Ascending aorta (tissue), 2 donors: ENCODE measurements around the gene ITGB7. TPM values are rescaled to one million over a fixed set of nuclear protein-coding genes. Genes with fewer than 3 reads are reported as not detected.
"Not testable (repeated sequence)": the region's sequence is repeated elsewhere in the genome, so short reads cannot be mapped to it uniquely, and the experiment has no call there.

Source experiments
- DNase-seq, 2 donors: peaks; one replicate each; pipeline ENCODE4 v3.0.0-alpha.2; 2019; ENCODE audit warnings: low spot score in 2 of 2
- H3K27ac ChIP-seq, 2 donors: fragments of 200-600 bp; sonication (generic); one replicate each; pipeline ENCODE4 v1.5.1; 2016 to 2017; ENCODE audit warnings: mild to moderate bottlenecking in 1 of 2
- H3K27me3 ChIP-seq: fragments of 200-600 bp; sonication (generic); one replicate; pipeline ENCODE4 v1.5.1; 2017
- H3K36me3 ChIP-seq, 2 donors: fragments of 200-600 bp; sonication (generic); one replicate each; pipeline ENCODE4 v1.5.1; 2016
- H3K4me1 ChIP-seq, 2 donors: fragments of 200-600 bp; sonication (generic); one replicate each; pipeline ENCODE4 v1.5.1; 2016 to 2017; ENCODE audit warnings: mild to moderate bottlenecking in 1 of 2
- H3K4me3 ChIP-seq, 2 donors: fragments of 200-600 bp; sonication (generic); one replicate each; pipeline ENCODE4 v1.5.1; 2016 to 2017; ENCODE audit warnings: mild to moderate bottlenecking in 1 of 2
- H3K9me3 ChIP-seq, 2 donors: fragments of 200-600 bp; sonication (generic); one replicate each; pipeline ENCODE4 v1.5.1; 2016
- intact Hi-C: fragments of 100-400 bp; cut with DNase I; formaldehyde crosslinking; loops from one replicate; pipeline ENCODE4 v1.15.1; 2023
- total RNA-seq: library from RNA; depleted of rRNA; stranded (reverse); fragments of >200 nt; gene quantifications from one replicate; pipeline ENCODE4 v1.1.0, GENCODE V29; 2016
- TF ChIP-seq, protein P1 (sequence below), 3 experiments: fragments of 200-600 bp in 2 of 3; fragments of 450-650 bp in 1 of 3; sonication (generic) in 2 of 3; IDR thresholded peaks; one replicate each; pipeline ENCODE4 v1.5.1; 2016 to 2019; ENCODE audit warnings: antibody characterized with exemption in 3 of 3, mild to moderate bottlenecking in 1 of 3, moderate library complexity in 1 of 3

Gene ITGB7
- total RNA-seq, 1 donor from 2014 or later: 1.6 TPM

DNA sequence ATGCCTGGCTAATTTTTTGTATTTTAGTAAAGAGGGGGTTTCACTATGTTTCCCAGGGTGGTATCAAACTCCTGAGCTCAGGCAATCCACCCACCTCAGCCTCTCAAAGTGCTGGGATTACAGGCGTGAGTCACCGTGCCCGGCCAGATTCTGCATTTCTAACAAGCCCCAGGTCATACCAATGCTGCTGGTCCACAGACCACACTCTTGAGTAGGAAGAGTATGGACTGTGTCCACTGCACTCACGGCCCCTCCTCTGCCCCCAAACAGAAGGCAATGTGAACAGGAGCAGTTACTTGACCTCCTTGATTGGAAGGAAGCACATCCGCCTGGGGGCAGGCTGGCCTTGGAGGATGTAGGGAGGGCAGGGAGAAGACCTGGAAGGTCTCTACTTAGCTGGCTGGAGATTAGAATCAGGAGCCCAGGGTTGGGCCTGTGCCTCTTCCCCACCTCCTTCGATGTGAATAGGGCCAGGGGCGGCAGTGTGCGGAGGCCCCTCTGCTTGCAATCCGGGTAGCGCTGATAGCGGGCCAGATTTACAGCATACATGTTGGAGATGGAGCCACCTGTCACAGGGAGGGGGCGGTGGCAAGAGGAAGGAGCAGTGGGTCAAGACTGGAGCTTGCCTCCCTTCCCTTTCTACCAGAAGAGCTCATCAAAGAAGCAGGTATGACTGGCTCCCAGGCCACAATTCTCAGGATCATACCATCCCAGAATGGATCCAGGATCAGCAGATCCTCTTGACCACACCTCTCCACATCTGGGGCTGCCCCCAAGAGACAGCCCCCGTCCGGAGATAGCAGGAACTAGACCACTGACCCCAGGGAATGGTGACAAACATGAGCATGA, 36.0 kb downstream of the ITGB7 start:
- H3K36me3 ChIP-seq: peaks cover 22 to 27% of the 10 kb centered on the region in 2 donors

DNA sequence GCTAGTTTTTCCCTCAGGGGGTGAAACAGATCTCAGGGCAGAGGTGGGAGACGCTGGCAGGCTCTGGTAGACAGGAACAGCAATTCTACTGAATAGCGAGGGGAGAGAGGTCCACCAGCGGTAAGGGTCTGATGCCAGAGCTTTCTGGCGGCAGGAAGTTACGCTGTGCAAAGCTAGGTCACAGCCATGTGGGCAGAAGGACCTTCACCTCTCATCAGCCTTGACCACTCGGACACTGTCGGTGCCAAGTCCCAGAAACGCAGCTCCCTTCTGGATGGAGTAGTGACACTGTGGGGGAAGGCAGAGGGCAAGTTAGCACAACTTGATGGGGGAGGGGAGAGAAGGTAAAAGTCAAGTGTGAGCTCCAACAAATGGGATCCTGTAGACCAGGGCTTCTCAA, 36.8 kb downstream of the ITGB7 start:
- Histone ChIP-seq H3K36me3 (peaks cover 22 to 27% of the 10 kb centered on the region in 2 donors), H3K4me3 (no peak overlapping the region), H3K4me1 (no peaks in the 10 kb centered on the region), H3K27ac (no peak overlapping the region), H3K9me3 (no peaks in the 10 kb centered on the region), H3K27me3 (no peaks in the 10 kb centered on the region)
- TF ChIP-seq, protein P1, sequence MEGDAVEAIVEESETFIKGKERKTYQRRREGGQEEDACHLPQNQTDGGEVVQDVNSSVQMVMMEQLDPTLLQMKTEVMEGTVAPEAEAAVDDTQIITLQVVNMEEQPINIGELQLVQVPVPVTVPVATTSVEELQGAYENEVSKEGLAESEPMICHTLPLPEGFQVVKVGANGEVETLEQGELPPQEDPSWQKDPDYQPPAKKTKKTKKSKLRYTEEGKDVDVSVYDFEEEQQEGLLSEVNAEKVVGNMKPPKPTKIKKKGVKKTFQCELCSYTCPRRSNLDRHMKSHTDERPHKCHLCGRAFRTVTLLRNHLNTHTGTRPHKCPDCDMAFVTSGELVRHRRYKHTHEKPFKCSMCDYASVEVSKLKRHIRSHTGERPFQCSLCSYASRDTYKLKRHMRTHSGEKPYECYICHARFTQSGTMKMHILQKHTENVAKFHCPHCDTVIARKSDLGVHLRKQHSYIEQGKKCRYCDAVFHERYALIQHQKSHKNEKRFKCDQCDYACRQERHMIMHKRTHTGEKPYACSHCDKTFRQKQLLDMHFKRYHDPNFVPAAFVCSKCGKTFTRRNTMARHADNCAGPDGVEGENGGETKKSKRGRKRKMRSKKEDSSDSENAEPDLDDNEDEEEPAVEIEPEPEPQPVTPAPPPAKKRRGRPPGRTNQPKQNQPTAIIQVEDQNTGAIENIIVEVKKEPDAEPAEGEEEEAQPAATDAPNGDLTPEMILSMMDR (IDR thresholded peaks at IDR 0.05): no peak
- DNase-seq: peak in 1 of 2 donors; percentile 31
- intact Hi-C loops: no loop called here

More for the DNA sequence above, 36.0 kb downstream of the ITGB7 start:
- TF ChIP-seq, protein P1 (IDR thresholded peaks at IDR 0.05): no peak
- Histone ChIP-seq H3K4me3 (no peak overlapping the region), H3K9me3 (no peaks in the 10 kb centered on the region), H3K27ac (no peak overlapping the region), H3K4me1 (no peaks in the 10 kb centered on the region), H3K27me3 (no peaks in the 10 kb centered on the region)
- intact Hi-C loops: no loop called here
- peak in 1 of 2 donors; percentile 49 for DNase-seq

DNA sequence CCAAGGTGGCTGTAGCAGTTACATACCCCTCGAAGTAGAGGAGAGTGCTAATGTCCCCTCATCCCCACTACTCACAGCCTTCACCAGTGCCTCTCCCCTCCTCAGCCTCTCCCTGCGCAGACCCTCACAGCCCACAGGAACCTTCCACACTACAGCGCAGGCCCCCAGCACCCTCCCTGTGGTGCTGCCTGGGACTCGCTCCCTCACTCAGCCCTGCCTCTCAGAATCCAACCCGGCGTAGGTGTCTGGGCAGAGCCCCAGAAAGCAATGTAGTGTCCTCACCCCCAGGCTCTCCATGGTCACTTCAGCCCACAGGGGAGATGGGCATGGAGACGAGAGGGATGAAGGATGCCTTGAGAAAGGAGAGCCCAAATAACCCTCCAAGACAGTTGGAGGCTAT, 37.4 kb downstream of the ITGB7 start:
- TF ChIP-seq, protein P1 (IDR thresholded peaks at IDR 0.05): no peak
- DNase-seq: peak in 1 of 2 donors; percentile 52
- H3K4me3 ChIP-seq: no peak overlapping the region
- intact Hi-C loops: no loop called here
- H3K36me3 ChIP-seq: peaks cover 22 to 27% of the 10 kb centered on the region in 2 donors
- H3K9me3 ChIP-seq: no peaks in the 10 kb centered on the region
- H3K27ac ChIP-seq: no peak overlapping the region
- no peaks in the 10 kb centered on the region for H3K27me3 ChIP-seq
- no peaks in the 10 kb centered on the region for H3K4me1 ChIP-seq

DNA sequence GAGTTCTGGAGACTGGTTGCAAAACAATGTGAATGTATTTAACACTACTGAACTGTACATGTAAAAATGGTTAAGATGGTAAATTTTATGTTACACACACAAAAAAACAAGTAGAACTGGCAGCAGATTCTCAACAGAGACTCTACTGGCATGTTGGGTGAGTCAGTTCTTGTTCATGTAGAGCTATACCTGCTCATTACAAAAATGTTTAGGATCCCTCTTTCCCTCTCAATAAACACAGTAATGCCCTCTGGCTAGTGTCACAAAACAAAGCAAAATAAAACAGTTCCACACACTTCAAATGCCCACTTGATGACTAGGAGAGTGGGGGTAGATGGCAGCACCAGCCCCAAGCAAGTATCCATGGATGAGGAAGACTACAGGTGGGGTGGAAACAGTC, 40.2 kb downstream of the ITGB7 start:
- Histone ChIP-seq H3K27me3 (no peaks in the 10 kb centered on the region), H3K9me3 (no peaks in the 10 kb centered on the region), H3K4me3 (no peak overlapping the region), H3K27ac (no peak overlapping the region), H3K4me1 (no peaks in the 10 kb centered on the region), H3K36me3 (peaks cover 21 to 22% of the 10 kb centered on the region in 2 donors)
- intact Hi-C loops: no loop called here
- TF ChIP-seq, protein P1 (IDR thresholded peaks at IDR 0.05): no peak
- DNase-seq: no peak

DNA sequence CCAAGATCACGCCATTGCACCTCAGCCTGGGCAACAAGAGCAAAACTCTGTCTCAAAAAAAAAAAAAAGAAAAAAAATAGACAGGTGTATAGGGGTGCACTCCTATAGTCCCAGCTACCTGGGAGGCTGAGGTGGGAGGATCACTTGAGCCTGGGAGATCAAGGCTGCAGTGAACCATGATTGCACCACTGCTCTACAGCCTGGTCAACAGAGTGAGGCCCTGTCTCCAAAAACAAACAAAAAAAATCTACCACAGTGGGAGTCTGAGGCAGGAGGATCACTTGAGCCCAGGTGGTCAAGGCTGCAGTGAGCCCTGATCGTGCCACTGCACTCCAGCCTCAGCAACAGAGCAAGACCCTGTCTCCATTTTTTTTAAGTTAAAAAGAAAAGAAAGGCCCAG, 44.0 kb downstream of the ITGB7 start:
- H3K36me3 ChIP-seq: not testable (repeated sequence)

DNA sequence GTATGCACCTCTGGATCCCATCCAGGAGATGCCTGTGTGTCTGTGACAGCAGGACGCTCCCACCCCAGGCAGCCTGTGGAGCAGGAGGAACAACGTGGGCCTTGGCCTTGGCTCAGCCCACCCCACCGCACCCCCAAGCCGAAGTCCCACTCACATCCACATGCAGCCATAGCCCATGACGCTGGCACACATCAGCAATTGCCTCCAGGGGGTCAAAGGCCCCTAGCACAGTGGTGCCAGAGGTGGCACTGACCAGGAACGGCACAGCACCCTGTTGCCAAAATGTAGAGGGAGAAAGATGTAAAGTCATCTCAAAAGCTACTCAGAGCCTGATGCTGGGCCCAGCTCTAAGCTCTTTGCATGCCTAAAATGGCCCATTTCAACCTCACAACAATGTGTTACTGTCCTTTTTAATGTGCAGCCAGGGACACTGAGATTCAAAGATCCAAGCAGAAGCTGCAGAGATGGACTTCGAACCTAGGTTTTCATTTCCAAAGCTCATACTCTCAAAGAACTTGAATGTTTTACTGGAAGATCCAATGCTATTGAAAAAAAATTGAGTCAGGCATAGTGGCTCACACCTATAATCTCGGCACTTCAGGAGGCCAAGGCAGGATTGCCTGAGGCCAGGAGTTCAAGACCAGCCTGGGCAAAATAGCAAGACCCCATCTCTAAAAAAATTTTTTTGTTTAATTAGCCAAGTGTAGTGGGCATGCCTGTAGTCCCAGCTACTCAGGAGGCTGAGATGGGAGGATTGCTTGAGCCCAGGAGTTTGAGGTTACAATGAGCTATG, 45.7 kb downstream of the ITGB7 start:
- TF ChIP-seq, protein P1 (IDR thresholded peaks at IDR 0.05): no peak
- H3K4me1 ChIP-seq: peaks cover 13 to 22% of the 10 kb centered on the region in 2 donors
- no peaks in the 10 kb centered on the region for H3K36me3 ChIP-seq
- no peaks in the 10 kb centered on the region for H3K27me3 ChIP-seq
- H3K9me3 ChIP-seq: no peaks in the 10 kb centered on the region
- no peak overlapping the region for H3K27ac ChIP-seq
- intact Hi-C loops: no loop called here
- no peak for DNase-seq
- no peak overlapping the region for H3K4me3 ChIP-seq

More for the DNA sequence above, 44.0 kb downstream of the ITGB7 start:
- H3K27ac ChIP-seq, H3K27me3 ChIP-seq, H3K4me3 ChIP-seq, intact Hi-C loops, DNase-seq, H3K9me3 ChIP-seq: not testable (repeated sequence)
- peaks cover 8 to 10% of the 10 kb centered on the region in 2 donors for H3K4me1 ChIP-seq
